Amniotic stem cell (primary cell): ENCODE data around the gene RELB.

ENCODE experiments used
- DNase-seq: peaks from one replicate; lab custom pipeline; 2025; lab: John Stamatoyannopoulos, UW

RELB gene

DNA sequence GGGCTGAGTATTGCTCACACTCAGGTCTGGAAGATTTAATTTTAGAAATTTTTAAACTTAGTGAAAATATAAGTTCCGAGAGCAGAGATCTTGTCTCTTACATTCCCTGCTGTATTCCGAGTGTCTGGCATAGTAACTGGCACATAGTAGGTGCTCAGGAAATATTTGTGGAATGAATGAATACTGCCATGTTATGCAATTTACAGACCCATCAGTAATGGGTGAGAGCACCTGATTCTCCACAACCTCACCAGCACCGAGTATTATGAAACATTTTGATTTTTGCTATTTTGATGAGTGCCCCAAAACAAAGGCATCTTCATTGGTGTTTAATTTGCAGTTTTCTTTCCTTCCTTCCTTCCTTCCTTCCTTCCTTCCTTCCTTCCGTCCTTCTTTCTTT, 21.8 kb downstream of the RELB start:
- DNase-seq: no peak

DNA sequence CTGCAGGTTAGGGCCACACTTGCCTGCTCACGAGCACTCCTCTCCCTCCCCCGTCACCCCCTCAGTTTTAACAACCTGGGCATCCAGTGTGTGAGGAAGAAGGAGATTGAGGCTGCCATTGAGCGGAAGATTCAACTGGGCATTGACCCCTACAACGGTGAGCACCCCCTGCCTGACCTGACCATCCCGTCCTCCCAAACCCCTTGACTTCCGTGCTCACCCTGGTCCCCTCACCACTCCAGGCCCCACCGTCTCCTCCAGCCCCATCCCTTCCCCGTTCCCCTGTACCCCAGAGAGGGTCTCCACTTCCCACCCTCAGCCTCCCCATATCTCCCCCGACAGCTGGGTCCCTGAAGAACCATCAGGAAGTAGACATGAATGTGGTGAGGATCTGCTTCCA, 24.0 kb downstream of the RELB start:
- no peak for DNase-seq

DNA sequence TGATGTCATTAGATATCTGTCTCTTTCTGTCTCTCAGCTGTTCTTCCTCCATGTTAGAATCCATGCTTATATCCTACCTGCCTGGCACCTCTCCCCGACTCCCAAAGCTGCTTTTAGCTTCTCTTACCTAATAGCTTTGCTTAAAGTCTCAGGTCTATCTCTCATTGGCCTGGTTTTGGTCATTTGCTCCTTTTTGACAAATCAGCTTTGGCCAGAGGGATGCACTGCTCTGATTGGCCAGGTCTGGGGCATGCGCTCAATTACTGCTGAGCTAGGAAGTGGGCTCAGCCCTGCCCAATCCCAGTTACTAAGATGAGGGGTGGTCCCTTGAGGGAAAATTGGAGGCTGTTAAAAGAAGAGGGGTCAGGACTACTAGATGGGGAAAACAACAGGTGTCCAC, 26.1 kb downstream of the RELB start:
- DNase-seq: no peak

DNA sequence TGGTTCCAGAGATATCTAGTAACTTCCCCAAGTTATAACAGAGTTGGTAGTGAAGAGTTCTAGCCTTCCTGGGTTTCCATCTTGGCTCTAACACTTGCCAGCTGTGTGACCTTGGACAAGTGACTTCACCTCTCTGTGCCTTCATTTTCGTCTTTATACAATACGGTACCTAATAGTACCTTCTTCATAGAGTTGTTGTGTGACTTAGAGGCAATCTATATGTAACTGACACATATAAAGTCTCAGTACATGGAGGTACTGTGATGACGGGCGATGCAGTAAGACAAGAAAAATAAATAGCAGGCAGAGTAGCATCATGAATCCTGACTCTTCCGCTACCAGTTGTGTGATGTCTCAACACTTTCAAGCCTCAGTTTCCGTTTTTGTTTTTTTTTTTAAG, 29.6 kb downstream of the RELB start:
- no peak for DNase-seq

DNA sequence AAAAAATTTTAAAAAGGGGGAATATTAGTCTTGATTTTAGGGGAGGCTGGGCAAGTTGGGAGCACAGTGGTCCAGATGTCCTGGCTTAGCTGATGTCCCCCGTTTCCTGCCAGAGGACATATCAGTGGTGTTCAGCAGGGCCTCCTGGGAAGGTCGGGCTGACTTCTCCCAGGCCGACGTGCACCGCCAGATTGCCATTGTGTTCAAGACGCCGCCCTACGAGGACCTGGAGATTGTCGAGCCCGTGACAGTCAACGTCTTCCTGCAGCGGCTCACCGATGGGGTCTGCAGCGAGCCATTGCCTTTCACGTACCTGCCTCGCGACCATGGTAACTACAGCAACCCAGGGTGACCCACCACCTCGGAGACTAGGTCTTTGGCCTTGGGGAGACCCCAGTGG, 31.2 kb downstream of the RELB start:
- DNase-seq: no peak

DNA sequence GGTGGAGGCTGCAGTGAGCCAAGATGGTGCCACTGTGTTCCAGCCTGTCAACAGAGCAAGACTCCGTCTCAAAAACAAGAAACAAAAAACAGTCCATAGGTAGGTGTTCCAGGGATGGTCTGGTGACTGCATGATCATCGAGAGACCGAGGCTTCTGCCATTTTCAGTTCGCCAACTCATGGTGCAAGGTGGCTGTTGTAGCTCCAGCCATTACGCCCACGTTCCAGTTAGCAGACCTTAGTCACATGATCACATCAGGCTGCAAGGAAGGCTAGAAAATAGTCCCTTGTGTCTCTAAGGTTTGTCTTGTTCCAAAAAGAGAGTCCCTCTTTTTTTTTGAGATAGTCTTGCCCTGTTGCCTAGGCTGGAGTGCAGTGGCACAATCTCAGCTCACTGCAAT, 34.5 kb downstream of the RELB start:
- DNase-seq: no peak

DNA sequence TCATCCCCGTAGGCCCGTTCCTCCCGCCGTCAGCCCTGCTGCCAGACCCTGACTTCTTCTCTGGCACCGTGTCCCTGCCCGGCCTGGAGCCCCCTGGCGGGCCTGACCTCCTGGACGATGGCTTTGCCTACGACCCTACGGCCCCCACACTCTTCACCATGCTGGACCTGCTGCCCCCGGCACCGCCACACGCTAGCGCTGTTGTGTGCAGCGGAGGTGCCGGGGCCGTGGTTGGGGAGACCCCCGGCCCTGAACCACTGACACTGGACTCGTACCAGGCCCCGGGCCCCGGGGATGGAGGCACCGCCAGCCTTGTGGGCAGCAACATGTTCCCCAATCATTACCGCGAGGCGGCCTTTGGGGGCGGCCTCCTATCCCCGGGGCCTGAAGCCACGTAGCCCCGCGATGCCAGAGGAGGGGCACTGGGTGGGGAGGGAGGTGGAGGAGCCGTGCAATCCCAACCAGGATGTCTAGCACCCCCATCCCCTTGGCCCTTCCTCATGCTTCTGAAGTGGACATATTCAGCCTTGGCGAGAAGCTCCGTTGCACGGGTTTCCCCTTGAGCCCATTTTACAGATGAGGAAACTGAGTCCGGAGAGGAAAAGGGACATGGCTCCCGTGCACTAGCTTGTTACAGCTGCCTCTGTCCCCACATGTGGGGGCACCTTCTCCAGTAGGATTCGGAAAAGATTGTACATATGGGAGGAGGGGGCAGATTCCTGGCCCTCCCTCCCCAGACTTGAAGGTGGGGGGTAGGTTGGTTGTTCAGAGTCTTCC, 36.3 kb downstream of the RELB start:
- no peak for DNase-seq

DNA sequence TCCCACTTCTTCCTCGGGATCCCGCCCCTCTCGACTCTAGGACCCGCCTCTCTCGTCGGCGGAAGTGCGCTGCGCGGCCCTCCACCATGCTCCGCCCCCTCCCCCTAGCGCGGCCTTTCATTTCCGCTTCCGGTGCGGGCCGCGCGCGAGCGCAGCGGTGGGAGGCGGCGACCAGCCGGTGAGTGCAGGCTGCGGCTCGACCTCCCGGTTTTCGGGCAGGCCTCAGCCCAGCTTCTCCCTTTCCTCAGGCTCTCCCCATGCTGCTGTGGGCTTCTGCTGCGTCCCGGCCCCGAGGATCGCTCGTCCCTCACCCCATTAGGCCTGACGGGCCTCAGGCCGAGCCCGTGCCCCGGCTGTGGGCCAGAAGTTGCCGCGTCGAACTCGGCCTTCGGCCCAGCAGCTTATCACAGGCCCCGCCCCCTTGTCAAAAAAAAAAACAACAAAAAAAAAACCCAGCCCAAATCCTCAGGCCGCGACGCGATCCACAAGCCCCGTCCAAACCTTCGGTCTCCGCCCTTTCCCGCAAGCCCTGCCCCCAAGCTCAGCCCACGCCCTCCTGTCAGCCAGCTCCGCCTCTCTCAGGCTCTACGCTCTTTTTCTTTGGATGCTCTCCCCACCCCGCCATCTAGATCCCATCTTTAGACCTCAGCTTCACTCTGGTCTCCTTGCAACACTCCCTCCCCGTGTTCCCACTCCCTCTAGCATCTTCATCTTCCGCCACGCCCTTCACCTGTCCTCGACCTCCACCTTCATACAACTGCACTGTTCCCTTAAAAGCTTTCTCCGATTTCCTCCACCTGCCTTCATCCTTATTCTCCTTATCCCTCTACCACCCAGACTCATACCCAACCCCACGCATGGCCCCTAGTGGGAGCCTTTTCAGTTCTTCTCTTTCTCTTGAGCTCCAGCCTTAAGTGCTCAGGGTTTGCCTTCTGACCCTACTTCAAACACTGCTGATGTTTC, 37.9 kb downstream of the RELB start, which contains the start of gene CLASRP:
Gene CLASRP (plus strand): TSS at position 115 of the 963 bp plus-strand sequence. CDS start 1,168 bp downstream, outside the sequence.
- peak; percentile 82 for DNase-seq

DNA sequence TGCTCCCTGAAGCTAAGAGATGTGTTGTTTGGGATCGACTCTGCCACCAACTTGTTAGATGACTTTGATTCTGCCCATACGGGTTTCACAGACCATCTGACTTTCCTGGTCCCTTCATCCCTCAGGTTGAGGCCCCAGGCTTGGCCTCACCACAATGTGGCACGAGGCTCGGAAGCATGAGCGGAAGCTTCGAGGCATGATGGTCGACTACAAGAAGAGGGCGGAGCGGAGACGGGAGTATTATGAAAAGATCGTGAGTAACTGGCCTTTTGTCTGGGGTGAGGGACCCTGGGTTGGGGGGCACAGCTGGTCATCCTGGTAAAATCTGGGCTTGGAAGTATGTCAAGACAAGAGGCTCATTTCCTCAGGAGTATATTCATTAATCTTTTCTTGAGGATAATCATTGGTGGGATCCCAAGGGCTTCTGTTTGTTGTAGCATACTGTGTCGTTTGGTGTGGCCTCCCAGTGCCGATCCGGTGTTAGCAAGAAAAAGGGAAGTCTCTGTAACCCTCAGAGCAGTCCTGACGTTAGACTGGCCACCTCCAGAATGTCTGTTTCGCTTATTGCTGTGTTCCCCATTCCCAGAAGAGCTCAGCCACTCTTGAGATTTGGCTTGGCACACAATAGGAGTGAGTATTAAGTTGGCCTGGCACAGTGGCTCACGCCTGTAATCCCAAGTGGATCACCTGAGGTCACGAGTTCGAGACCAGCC, 39.0 kb downstream of the RELB start:
- no peak for DNase-seq

DNA sequence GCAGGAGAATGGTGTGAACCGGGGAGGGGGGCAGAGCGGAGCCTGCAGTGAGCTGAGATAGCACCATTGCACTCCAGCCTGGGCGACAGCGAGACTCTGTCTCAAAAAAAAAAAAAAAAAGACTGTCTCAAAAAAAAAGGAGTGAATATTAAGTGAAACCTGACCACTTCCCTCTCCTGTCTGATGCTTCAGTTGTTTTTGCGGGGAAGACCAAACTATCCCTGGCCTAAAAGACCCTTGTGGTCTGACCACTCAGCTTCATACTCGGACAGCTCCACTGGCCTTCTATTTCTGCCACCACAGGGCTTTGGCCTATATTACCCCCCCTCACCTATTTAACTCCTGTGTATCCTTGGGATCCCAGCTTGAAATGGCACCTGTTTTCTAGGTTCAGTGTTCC, 39.9 kb downstream of the RELB start:
- no peak for DNase-seq

DNA sequence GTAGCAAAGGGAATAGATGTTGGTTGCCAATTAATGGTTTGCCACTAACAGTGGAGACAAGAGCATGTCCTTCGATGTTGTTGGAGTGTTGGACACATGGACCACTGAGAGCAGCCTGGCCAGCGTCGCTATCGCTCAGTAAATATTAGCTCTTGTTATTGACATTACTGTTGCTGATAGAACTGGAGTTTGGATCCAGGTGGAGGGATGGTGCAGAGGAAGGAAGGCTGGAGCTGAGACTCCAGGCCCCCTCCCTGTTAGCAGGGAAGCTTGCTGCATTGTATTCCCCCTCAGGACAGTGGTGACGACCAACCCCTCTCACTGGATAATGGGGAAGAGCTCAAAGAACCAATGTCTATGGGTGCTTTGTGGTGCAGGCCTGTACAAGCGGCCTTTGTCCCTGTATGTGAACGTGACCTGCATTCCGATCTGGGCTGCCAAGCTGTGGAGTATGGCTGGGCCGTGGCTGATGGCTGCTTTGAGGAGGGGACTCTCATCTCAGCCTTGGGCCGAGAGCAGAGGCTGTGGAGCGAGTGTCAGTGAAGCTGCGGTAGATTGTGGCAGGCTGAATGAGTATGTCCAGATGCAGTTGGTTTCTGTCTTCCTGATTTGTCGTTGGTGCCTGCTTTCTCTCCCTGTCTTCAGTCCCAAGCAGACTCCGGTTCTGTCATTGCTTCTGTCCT, 44.5 kb downstream of the RELB start:
- DNase-seq: no peak

DNA sequence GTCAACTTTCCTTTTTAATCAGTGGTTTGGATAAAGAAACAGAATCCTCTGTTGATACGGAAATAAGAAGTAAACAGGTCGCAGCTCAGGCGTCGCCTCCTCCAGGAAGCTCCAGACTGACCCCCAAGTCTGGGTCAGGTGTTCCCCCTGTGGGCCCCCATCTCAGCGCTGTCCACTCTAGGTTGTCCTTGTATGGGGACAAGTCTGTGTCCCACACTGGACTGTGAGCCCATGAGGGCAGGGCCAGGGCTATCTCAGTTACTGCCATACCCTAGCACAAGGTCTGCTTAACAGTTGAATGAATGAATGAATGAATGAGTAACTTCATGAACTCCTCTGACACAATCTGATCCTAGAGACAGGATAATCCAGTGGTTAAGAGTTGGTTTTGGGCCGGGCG, 45.1 kb downstream of the RELB start:
- no peak for DNase-seq

DNA sequence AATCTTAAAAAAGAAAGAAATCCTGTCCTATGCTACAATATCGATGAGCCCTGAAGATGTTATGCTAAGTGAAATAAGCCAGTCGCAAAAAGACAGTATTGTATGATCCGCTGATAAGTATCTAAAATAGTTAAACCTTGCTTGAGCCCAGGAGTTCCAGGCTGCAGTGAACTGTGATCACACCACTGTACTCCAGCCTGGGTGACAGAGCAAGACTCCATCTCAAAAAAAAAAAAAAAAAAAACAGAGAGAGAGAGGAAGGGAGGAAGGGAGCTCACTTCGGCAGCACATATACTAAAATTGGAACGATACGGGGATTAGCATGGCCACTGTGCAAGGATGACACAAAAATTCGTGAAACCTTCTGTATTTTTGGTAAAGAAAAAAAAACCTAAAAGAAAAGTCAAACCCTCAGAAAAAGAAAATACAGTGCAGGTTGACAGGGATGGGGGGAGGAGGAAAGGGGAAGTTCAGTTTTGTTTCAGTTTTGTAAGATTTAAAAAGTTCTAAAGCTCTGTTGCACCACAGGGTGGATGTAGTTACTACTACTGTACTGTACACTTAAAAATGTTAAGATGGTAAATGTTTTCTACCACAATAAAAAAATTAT, 46.0 kb downstream of the RELB start:
- DNase-seq: no peak

DNA sequence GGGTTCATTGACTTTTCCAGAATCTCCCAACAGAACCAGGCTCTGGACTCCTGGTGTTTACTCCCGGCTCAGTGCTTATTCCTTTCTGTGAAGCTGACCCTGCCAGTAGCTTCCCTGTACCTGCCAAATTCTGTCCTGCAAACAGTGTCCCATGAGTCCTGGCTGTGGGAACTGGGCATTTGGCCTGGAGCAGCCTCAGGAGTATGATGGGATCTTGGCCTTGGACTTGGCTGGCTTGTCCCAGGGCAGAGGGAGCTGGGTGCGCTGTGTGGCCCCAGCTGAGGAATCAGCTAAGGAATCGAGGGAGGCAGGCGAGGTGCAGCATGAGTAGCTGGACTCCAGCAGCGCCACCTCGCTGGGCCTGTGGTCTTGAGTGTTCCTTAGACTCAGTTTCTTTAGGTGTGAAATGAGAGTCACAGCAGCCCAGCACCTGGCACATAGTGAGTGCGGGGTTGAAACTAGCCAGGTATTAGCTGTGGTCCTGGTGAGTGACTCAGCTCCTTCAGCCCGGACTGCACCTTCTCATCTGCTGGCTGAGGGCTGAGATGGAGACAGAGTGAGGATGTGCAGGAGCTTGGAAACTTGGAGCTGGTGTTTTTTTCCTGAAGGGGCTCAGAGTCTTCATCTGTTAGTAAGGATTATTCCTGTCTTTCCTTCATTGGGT, 47.9 kb downstream of the RELB start:
- no peak for DNase-seq

DNA sequence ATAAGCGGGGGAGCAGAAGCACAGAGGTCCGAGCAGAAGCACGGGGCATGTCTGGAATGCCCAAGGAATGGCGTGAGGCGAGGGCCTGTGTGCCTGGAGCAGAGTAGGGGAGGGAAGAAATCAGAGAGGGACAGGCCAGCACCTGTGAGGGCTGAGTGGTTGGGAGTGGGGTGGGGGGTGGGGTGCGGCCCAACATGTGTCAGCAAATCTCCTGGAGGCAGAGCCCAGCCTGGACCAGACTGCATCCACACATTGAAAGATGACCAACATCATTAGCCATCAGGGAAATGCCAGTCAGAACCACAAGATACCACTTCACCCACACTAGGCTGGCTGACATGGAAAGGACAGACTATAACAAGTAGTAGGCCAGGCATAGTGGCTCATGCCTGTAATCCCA, 48.8 kb downstream of the RELB start:
- no peak for DNase-seq

DNA sequence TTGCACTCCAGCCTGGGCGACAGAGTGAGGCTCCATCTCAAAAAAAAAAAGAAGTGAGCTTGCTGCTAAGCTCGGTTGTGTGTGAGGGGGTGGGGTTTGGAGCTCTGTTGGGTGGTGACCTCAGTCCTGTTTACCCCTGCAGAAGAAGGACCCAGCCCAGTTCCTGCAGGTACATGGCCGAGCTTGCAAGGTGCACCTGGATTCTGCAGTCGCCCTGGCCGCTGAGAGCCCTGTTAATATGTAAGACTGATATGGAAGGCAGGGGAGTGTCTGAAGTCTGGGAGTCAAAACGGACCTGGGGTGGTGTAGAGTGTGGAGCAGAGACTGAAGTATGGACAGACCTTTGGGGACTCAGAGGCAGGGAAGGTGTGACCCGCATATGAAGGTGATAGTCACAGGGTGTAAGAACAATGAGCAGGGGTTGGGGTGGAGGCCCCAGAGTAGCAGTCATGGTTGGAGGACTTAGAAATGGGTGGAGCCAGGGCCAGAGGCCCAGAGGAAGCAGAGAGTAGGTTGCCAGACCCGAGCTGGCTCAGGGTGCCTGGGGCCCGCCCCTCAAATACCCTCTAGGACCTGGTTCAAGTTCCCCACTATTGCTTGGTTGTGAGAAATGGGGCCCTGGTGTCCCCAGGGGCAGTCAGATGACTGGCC, 50.8 kb downstream of the RELB start:
- DNase-seq: no peak

DNA sequence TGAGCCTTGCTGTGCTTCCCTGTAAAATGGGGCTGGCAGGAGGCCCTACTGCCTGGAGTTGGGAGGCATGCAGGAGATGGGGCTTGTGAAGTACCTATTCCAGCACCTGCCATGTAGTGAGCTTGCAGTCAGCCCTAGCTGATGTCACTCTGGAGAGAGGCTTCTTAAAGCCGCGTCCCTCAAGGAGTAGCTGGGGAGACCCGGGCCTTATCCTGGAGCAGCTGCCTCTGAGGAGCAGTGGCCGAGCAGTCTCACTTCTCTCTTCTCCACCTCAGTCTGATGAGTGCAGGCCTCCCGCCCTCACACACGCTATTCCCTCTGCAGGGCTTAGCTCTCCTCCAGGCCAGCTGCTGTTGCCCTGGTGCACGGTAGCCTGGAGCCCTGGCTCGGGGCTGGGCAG, 55.6 kb downstream of the RELB start:
- no peak for DNase-seq

DNA sequence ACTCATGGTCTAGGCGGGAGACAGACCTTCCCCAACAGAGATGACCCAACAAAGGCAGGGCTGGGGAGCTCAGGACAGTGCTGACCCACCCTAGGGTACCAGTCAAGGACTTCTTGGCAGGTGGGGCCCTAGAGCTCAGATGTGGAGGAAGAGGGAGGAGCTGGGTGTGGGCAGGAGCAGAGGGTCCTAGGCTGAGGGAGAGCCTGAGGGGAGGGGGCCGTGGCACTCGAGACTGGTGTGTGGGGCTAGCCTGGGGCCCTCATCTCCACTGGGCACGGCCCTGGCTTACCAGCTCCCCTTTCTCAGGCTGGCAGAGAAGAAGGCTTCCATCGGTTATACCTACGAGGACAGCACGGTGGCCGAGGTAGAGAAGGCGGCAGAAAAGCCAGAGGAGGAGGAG, 56.2 kb downstream of the RELB start:
- DNase-seq: no peak

DNA sequence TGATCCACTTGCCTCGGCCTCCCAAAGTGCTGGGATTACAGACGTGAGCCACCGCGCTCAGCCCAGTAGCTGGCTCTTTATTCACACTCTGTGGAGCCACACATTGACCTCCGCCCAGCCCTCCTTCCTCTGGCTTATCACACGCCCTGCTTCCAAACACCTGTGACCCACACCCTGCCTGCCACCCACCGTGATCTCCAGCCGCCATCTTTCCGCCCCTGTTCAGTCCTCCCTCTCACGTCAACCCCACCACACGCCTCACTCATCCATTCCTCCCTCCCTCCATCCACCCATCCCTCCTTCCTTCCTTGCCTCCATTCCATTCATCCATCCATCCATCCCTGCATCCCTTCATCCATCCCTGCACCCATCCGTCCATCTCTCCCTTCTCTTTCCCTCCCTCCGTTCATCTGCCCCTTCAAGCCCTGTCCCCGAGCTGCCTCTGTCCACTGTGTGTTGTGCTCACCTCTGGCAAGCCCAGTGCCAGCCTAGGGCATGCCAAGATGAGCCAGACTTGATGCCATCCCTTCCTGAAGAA, 57.4 kb downstream of the RELB start:
- DNase-seq: no peak
